ENCODE data around the gene PTPRM.

- TF ChIP-seq CTCF (conservative IDR thresholded peaks at IDR 0.05; ENCODE audit: low read depth in 2 of 2) (no peak), POLR2AphosphoS5 (IDR thresholded peaks at IDR 0.05; ENCODE audit: low read depth) (no peak), CREB1 (CRISPR knock-in tag; IDR thresholded peaks at IDR 0.05; ENCODE audit: low read depth) (no peak), EZH2phosphoT487 (IDR thresholded peaks at IDR 0.05; ENCODE audit: unreplicated experiment) (no peak), REST (IDR thresholded peaks at IDR 0.05; ENCODE audit: unreplicated experiment) (no peak)
Measured at GRCh38 chr18:8162802-8163201, 595.7 kb downstream of the PTPRM start.
